Muscle of back (tissue), 11 donors: ENCODE measurements around the gene PTPRB. TPM values are rescaled to one million over a fixed set of nuclear protein-coding genes. Genes with fewer than 3 reads are reported as not detected.

Experiments
- DNase-seq, 3 donors: peaks; one replicate each; pipeline versions ENCODE4 v3.0.0 to v3.0.0-alpha.2; 2013
- polyA plus RNA-seq, 10 donors: library from polyadenylated mRNA; unstranded; fragments of 120-200 nt; gene quantifications; one replicate each; pipeline ENCODE4 v1.2.1, GENCODE V29; 2013; ENCODE audit not compliant: insufficient read length in 10 of 10

The PTPRB gene
- polyA plus RNA-seq, 10 donors: 11.8 to 24.4 (median 15.7) TPM

DNA sequence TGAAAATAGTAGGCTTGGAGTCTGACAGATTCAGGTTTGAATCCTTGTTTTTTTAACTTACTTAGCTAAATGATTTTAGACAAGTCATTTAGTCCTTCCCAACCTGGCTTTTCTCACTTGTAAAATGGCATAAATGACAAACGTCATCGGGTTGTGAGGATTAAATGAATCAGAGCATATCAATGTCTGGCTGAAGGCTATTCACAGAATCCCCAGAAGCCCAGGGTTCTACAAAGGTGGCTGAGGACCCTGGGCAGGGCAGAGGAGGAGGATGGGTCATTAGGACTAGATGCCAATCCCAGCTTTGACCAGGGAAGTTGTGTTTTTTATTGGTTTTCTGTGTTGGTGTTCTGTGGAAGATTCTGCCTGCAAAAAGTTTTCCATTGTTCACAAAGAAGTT is 7.6 kb upstream of the PTPRB start:
- DNase-seq: no peak

DNA sequence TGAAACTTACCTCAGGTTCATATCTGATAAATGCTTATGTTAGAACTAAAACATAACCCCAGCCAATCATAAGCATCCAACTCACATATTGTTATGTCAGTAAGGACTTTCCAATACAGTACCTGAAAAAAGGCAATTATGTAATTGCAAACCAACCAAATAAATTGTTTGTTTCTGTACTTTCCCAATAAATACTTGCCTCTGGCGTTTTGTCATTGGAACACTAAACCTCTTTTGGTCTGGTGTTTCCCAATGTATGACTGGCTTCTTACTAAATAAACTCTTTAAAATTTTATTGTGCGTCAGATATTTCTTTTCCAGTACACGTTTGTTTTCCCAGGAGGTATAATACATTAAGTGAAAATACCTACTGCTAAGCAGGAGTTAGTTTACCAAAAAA is 6.7 kb upstream of the PTPRB start:
- DNase-seq: no peak

DNA sequence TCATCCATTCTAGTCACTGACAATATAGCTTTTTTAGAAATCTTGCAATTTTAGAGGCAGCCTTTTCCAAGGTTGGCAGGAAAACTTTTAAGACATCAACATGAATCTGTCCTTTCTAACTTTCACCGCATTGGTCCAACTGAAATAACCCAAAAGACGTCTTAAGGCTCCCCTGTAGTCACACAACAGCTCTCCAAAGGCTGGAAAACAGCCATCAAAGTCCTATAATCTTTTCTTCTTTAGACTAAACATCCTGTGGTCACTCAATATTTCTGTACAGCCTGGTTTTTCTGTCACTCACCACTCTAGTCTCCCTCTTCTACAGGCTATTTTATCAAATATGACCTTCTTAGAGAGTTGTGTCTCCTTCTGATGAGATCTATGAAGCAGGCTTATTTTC is 4.5 kb upstream of the PTPRB start:
- DNase-seq: no peak

DNA sequence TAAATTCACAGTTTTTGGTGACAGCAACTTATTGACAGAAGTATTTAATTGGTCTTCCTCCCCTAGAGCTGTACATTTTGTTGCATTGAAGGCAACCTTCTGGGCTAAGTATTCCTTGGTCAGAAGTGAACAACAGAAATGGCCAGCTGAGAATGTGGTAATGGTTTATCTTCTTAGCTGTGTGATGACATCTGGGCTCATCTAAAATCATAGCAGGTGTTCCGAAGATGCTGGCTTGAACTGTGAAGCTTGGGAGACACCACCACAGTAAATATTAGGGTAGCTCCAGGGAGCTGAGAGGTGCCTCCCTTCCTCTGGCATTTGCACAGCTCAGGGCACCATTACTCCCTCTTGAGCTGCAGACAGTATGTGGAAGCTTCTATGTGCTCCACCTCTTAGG is 3.7 kb upstream of the PTPRB start:
- no peak for DNase-seq

DNA sequence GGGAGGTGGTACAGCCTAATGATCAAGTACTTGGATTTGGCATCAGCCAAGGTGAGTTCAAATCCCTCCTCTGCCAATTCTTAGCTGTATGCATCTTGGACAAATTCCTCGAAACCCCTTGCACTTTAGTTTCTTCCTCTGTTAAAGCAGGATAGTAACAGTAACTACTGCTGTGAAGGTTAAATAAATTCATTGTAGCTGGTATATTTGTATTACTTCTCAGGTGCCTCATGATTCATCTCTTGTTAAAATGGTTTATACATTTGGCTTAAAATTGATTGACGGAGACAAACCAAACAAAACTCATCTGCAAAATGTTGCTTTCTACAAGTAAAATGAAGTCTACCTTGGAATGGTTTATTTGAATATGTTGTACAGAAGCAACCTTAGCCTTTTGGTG is 2.3 kb upstream of the PTPRB start:
- DNase-seq: no peak

DNA sequence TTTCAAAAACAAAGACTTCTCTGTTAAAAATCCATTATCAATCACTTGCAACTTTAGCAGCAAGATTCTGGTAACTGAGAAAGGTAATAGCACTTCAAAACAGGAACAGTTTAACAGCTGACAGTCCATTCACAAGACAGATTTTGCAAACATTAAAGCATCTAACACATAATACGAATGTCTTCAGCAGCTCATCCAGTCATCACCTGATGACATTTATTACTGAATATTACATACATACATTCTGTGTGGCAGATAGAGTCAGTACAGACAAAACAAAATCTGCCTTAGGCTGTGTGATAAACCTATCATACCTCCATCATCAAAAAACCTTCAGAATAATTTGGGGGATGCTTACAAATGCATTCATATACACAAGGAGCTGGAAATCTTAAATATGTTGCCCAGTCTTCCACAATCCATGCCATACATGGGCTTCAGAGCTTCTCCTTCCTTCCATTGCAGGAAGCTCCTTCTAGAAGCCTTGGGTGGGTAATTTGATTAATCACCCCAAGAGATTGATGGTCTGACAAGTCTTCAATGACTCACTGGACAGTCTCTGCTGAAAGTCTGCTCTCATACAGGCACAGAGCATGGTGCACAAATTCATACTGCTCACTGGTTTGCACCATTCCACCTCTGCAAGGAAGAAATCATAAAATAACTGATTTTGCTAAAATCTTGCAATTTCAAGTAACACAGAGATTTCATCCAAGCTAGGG is 1.6 kb upstream of the PTPRB start:
- no peak for DNase-seq

DNA sequence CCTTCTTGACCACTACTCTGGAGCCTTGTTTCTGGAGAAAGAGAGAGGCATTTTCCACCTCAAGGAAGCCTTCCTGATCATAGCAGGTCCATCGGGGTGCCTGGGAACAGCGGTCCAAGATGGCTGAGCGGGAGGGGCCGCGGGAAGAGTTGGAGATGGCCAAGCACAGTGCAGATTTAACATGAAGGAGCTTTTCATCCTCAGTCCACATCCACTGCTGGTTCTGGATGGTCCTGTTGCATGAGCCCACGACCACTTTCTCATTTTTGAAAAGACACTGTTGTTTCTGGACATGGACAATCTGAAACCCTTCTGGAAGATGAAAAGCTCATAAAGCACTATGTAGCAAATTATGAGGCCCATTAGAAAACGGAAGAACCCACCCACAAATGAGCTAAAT is 1.5 kb downstream of the PTPRB start:
- no peak for DNase-seq

DNA sequence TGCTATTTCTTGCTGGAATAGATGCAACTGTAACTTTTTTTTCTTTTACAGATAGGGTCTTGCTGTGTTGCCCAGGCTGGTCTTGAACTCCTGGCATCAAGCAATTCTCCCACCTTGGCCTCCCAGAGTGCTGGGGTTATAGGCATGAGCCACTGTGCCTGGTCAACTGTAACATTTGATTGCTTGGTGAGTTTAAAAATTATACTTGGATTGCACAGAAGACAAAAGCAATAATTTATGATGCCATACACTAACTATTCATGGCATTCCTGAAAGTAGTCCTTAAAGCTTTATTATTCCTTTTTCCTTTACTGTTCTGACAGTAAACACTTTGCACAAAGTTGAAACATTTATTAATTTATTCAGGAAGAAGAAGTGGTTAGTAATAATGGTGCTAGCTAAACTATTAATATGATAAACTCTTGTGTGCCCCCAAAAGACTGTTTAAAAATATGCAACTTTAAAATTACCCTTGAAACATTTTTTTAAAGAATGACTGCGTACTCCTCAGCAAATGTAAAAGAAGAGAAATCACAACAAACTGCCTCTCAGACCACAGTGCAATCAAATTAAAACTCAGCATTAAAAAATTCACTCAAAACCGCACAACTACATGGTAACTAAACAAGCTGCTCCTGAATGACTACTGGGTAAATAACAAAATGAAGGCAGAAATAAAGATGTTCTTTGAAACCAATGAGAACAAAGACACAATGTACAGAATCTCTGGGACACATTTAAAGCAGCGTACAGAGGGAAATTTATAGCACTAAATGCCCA is 8.3 kb downstream of the PTPRB start:
- DNase-seq: no peak

DNA sequence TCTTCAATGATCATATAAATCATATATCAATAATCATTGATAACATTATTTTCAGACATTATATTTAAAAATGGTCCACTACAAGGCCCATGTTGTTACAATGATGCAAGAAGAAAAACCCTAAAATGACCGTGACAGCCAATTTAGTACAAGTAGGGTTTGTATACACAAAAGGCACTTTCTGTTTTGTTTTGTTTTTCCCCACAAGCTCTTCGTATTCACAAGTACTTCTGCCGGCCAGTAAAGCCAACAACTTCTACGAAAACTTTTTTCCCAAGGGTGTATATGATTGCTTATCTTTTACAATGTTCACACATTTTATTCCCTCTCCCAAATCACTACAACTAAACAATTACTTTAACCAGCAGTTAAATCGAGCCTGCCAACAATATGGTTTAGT is 9.6 kb downstream of the PTPRB start:
- no peak for DNase-seq

DNA sequence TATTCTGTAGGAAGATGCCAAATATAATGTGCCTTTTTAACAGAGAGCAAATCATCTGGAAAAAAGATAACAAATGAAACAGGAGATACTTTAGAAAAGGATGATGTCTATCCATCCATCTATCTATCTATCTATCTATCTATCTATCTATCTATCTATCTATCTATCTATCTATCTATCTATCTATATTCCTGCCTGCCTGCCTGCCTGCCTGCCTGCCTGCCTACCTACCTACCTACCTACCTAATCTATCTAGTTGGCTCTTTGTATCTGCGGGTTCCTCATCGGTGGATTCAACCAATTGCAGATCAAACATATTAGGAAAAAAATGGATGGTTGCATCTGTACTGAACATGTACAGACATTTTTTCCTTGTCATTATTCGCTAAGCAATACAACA is 11.0 kb downstream of the PTPRB start:
- no peak for DNase-seq

DNA sequence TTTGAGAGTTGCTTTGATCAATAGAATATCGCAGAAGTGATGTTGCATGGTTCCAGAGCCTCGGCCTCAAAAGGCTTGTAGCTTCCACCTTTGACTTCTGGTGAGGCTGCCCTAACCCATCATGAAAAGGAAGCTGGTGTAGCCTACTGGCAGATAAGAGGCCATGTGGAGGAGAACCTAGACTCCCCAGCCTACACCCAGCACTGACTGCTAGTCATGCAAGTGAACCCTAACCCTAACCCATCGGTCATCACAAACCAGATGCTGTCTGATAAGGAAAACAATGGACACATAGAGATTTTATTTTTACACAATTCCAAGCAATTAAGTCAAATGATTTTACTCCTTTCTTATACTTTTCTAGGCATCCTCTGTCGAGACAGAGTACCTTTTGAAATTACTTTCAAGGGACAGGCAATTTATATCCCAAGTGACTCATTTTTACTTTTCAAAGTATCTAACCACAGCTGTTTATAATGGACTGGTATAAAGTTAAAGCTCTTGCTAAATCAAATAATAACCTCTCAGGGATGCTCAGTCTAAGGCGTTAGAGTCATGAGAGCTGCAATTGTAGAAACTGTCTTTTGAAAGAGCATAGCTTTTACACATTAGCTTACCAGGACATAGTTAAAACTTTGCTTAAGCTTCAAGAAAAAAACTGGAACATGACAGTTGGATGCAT is 17.6 kb downstream of the PTPRB start:
- no peak for DNase-seq

DNA sequence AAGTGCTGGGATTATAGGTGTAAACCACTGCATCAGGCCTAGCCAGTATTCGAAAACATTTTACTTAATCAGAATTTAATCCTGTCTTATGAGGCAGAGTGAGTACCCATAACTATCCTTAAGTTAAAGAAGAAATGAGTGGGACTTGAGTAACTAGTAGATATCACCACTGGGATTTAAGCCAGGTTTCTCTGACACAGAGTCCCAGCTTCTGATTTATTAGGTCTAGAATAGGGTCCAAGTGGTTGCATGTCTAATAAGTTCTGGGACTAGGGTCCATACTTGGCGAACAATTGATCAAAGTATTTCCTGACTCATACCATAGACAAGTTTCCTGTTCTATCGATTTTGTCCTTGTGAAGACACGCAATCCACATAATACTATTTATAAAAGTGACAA is 18.9 kb downstream of the PTPRB start:
- DNase-seq: no peak

DNA sequence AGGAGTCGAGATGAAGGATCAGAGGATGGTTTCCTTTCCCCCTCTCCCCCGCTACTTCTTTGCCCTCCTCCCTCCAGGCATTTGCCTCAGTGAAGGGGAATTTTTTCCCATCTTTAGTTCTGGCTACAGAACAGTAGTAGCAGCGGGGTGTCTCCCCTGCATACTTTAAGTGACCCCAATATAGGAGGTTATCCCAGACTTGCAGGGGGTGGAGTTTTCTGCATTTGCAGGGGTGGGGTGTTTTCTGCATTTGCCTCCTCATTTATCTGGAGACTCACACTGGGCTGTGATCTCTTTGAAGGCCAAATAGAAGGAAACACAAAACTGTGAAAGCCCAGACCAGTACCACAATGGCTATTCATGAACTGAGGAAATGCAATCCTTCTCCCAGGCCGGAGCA is 19.8 kb downstream of the PTPRB start:
- no peak for DNase-seq

DNA sequence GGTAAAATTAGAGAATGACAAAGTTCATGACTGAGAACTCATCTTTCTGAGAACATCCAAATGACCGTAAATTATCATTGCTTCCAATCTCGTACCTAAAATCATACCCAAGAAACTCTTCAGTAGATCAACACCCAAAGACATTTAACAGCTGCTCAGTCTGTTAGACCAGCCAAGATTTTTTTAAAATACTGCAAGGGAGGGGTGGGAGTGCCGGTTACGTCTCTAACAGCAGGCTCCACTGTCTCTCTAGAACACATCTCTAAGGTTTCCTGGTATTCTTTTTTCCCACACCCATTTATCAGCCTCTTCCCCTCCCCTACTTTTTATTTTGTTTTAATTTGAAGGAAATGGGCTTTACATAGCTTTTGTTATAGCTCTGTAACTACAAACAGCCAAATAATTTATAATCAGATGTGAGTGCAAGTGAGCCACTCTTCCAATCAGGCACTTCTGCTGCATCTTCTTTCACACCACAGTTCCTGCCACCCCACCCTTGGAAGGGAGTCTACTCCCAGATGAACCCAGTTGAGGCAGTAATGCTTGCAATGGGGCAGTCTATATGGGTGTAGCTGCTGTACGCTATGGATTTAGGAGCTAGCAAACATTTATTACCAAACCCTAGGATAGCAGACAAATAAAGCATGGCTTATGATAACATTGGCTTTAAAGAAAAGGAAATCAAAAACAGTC is 21.9 kb downstream of the PTPRB start:
- DNase-seq: no peak

DNA sequence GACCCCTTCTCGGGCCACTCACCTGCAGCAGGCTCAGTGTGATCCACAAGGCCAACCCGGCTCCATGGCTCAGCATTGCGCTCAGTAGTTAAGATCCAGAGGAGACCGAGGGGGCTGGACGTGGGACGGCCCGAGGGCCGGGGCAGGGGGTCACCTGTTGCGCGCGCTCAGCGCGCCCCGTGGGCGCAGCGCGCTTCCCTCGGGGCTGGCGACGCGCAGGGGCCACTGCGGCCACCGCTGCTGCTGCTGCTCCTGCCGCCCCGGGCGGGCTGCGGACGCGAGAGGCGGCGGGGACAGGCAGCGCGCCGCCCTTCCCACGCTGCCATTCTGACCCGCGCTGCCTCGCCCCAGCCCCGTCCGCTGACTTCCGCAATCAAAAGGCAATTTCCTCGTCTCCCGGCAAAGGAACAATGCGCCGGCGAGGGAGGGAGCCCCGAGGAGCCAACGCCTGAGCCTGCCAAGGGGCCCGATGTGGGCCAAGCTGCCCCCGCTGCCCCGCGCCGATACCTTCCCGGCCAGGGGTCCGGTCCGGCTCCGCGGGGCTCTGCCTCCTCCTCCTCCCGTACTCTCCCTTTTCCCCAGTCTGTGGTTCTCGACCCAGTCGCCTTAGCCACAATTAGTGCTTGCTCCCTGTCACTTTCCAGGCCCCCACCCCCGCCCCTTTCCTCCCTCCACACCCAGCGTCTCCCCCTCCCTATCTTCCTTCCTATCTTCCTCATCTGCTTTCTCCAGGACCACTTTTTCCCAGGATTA is 27.3 kb downstream of the PTPRB start:
- DNase-seq: peak in 2 of 3 donors; percentile 29 to 63

DNA sequence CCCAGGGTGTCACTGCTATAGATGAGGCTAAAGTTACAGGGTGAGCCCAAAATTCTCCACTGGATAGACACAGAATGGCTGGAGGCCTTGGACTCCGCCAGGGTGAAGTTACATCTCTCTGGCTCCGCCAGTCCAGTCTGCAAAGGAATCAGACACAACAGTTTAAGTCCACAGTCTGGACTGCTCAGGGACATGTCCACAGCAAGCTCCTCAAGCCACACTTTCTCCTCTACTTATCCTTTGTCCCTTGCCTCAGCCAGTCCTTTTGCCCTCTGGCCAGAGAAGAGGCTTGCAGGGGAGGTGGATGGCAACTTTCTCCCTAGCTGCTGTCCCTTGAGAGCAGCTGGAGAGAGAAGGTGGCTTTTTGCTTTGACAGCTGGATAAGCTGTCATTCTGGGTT is 28.0 kb downstream of the PTPRB start:
- DNase-seq: peak in 1 of 3 donors; percentile 16

DNA sequence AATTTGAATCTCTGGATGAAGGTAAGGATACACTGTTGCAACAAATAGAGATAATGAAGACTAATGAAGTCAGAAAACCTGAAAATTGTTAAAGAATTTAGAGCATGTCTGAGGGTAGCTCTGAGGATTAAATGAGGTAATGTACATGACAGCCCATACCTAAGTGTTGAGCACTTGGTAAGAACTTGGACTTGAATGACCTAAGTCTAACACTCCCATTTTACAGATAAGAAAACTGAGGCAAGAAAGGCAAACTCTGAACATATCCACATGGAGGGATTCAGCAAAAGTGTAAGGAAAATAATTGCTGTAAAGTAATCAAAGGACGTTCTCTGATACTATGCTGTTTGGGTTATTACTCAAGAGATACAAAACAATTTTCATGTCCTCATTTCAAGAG is 29.0 kb downstream of the PTPRB start:
- DNase-seq: no peak

DNA sequence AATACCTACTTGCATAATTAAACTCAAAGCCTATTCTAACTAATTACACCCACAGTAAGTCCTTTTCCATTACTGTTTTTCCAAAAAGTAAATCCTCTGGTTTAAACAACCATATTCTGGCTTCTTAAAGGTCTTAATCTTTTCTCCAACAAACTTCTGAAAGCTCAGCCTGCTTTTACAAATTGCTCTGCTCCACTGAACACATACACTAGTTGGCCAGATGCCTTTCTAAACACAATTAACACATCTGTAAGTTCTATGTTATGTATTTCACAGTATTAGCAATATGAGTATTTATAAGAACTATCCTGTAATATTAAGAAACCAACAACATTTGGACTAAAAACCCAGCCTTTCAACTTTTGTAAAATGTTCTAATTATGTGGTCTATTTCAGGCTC is 30.1 kb downstream of the PTPRB start:
- DNase-seq: no peak

DNA sequence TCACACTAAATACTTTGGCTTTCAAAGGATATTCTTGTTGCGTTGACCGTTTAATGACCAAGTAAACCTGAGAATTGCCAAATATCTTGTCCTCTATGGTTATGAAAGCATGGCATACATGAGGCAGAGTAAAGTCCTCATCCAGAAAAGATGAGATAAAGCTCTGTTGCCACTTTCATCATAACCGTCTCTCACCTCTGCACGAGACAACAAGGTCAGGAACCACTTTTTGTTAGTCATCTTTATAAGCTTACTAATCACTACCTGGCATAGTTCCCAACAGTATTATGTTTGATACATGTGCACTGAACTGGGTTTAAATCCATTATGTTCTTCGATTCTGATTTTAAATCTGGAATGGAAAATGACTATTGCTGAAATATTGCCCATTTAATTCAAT is 31.3 kb downstream of the PTPRB start:
- no peak for DNase-seq

DNA sequence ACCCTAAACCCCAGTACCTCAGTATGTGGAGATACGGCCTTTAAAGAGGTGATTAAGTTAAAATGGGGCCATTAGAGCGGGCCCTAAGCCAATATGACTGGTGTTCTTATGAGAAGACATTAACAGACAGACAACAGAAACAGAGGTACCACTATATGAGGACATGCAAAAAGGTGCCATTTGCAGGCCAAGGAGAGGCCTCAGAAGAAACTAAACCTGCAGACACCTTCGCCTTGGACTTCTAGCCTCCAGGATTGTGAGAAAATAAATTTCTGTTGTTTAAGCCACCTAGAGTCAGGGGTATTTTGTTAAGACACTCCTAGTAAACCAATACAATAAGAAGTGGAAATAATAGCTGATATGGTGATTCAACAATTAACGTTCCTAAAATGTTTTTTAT is 32.6 kb downstream of the PTPRB start:
- no peak for DNase-seq

DNA sequence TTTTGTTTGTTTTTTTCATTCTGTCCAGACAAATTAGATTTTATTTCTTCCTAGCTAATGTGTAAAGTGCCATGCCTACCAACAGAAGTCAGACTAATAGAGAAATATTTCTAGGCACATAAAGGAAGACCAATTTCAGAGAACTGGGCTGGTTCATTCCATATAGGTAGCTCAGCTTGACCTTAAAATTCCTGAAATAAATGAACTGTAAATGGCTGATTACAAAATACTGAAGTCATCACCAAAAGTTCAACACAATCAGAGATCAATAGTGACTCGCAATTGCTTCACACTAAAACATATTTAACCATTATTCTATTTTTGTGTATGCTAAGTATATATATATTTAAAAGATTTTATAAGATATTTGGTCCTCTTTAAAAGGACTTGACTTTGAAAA is 34.2 kb downstream of the PTPRB start:
- DNase-seq: no peak
